Uterus (tissue), 4 donors: ENCODE data around the gene ARMC2. TPM values are rescaled to one million over a fixed set of nuclear protein-coding genes. Genes with fewer than 3 reads are reported as not detected.

Source experiments
- DNase-seq, 2 donors: peaks; one replicate each; pipeline ENCODE4 v3.0.0-alpha.2; 2019 to 2020
- H3K27ac ChIP-seq, 2 donors: fragments of 200-600 bp; sonication (generic); 1 replicate in 1 of 2; 2 replicates in 1 of 2; pipeline ENCODE4 v1.5.1; 2016 to 2018
- H3K27me3 ChIP-seq, 2 donors: fragments of 200-600 bp; sonication (generic); one replicate each; pipeline ENCODE4 v1.5.1; 2018 to 2019; ENCODE audit warnings: control low read depth in 1 of 2
- H3K36me3 ChIP-seq, 2 donors: fragments of 200-600 bp; sonication (generic); one replicate each; pipeline ENCODE4 v1.5.1; 2019; ENCODE audit warnings: control low read depth in 1 of 2
- H3K4me1 ChIP-seq, 2 donors: fragments of 200-600 bp; sonication (generic); one replicate each; pipeline ENCODE4 v1.5.1; 2018 to 2019; ENCODE audit warnings: control low read depth in 1 of 2
- H3K4me3 ChIP-seq, 2 donors: fragments of 200-600 bp; sonication (generic); 1 replicate in 1 of 2; 2 replicates in 1 of 2; pipeline ENCODE4 v1.5.1; 2018 to 2019; ENCODE audit warnings: mild to moderate bottlenecking in 1 of 2
- H3K9me3 ChIP-seq, 2 donors: fragments of 200-600 bp; sonication (generic); one replicate each; pipeline ENCODE4 v1.5.1; 2019; ENCODE audit warnings: control low read depth in 1 of 2
- POLR2A ChIP-seq, 2 donors: fragments of 450-650 bp; IDR thresholded peaks; one replicate each; pipeline ENCODE4 v1.6.1; 2016; ENCODE audit warnings: antibody characterized with exemption in 2 of 2, mild to moderate bottlenecking in 1 of 2, moderate library complexity in 1 of 2
- intact Hi-C: fragments of 100-400 bp; cut with DNase I; formaldehyde crosslinking; loops from one replicate; pipeline ENCODE4 v1.15.1; 2023; ENCODE audit warnings: low total_unique reads
- total RNA-seq, 4 donors: library from RNA; depleted of rRNA in 3 of 4; stranded (reverse); fragments of >200 nt in 3 of 4; gene quantifications; one replicate each; pipeline versions ENCODE4 v1.1.0 to v1.2.4, GENCODE V29; 2014 to 2023
- TF ChIP-seq, protein P1 (sequence below), 4 experiments: fragments of 200-600 bp in 2 of 4; fragments of 450-650 bp in 2 of 4; sonication (generic) in 2 of 4; IDR thresholded peaks; one replicate each; pipeline ENCODE4 v1.5.1; 2016 to 2019; ENCODE audit warnings: antibody characterized with exemption in 4 of 4, mild to moderate bottlenecking in 2 of 4, moderate library complexity in 1 of 4
- donor health status: DM: yes; HTN: yes; CAD: no.

ARMC2 gene
- total RNA-seq, 4 donors from 2014 or later, result 5.1 to 15.1 (median 9.1) TPM; not detected in 1

DNA sequence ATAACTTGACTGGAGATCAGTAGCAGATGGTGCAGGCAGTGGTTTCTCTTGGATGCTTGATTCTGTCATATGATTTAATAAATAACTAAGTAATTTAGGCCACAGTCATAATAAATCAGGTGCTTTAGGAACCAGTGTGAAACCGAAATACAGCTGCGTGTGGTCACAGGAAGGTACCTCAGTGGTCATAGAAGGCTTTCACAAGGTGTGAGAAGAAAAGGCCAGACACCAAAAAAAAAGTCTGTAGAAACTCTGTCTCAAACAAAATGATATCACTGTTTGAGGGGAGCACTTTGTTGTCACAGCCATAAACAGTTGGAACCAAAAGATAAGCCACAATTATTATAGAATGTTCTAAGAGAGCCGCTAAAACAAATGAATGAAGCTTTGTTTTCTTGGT is 56.5 kb downstream of the ARMC2 start:
- intact Hi-C loops, result no loop called here
- Histone ChIP-seq H3K4me1 (no peaks in the 10 kb centered on the region), H3K4me3 (no peak overlapping the region), H3K27ac (no peak overlapping the region), H3K27me3 (no peaks in the 10 kb centered on the region), H3K9me3 (no peaks in the 10 kb centered on the region), H3K36me3 (no peaks in the 10 kb centered on the region)
- no peak for DNase-seq
- TF ChIP-seq POLR2A (IDR thresholded peaks at IDR 0.05), result no peak
- TF ChIP-seq, protein P1, sequence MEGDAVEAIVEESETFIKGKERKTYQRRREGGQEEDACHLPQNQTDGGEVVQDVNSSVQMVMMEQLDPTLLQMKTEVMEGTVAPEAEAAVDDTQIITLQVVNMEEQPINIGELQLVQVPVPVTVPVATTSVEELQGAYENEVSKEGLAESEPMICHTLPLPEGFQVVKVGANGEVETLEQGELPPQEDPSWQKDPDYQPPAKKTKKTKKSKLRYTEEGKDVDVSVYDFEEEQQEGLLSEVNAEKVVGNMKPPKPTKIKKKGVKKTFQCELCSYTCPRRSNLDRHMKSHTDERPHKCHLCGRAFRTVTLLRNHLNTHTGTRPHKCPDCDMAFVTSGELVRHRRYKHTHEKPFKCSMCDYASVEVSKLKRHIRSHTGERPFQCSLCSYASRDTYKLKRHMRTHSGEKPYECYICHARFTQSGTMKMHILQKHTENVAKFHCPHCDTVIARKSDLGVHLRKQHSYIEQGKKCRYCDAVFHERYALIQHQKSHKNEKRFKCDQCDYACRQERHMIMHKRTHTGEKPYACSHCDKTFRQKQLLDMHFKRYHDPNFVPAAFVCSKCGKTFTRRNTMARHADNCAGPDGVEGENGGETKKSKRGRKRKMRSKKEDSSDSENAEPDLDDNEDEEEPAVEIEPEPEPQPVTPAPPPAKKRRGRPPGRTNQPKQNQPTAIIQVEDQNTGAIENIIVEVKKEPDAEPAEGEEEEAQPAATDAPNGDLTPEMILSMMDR (IDR thresholded peaks at IDR 0.05), result no peak

DNA sequence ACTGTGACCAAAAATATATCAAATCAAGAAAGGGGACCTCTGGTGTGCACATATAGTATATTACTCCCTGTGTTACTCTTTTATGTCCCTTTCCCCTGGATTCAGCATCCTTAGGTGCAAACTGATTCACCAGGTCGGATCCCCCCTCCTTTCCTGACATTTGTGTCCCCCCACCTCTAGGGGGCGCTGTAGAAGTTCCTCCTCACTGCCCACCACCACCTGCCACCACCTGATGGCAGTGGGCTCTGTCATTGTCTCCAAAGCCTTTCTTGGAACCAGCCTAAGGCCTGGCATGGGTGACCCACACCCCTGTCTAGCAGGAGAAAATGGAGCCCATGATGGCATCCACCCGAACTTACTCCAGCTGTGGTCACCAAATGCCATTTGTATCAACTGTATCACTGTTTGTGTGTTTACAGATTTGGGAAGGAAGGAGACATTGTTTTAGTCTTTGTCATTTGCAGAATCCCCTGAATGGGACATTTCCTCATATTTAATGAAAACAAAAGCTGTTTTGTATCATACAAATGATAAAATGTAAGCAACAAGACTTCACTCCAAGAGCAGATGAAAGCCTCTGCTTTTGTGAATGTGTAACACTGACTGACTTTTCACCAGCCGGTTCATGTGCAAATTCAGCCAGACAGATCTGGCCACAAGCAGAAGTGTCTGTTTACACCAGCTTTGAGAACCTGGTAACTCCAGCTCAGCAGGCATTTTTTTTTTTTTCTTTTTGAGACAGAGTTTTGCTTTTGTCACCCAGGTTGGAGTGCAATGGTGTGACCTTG is 66.2 kb downstream of the ARMC2 start:
- intact Hi-C loops, result no loop called here
- H3K4me1 ChIP-seq, result no peaks in the 10 kb centered on the region
- no peak for TF ChIP-seq POLR2A (IDR thresholded peaks at IDR 0.05)
- TF ChIP-seq, protein P1 (IDR thresholded peaks at IDR 0.05), result no peak
- no peak overlapping the region for H3K27ac ChIP-seq
- no peaks in the 10 kb centered on the region for H3K36me3 ChIP-seq
- H3K27me3 ChIP-seq, result no peaks in the 10 kb centered on the region
- no peak for DNase-seq
- H3K9me3 ChIP-seq, result no peaks in the 10 kb centered on the region
- H3K4me3 ChIP-seq, result no peak overlapping the region

DNA sequence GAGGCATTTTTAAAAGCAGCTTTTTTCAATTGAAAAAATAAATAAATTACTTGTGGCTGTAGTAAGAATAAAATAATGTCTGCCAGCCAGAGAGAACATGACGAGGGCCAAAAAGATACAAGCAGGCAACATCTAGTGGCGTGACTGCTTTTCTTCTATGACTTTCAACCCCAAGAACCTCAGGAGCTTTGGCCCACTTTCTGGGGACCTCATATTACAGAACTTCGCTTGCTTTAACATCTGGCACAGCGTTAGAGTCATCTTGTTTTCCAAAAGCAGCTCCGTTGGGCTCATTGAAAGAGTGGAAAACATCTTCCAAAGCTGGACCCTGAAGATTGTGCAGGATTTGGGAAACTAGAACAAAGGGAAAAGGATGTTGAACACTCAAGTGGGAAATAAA is 67.0 kb downstream of the ARMC2 start:
- no peak overlapping the region for H3K27ac ChIP-seq

DNA sequence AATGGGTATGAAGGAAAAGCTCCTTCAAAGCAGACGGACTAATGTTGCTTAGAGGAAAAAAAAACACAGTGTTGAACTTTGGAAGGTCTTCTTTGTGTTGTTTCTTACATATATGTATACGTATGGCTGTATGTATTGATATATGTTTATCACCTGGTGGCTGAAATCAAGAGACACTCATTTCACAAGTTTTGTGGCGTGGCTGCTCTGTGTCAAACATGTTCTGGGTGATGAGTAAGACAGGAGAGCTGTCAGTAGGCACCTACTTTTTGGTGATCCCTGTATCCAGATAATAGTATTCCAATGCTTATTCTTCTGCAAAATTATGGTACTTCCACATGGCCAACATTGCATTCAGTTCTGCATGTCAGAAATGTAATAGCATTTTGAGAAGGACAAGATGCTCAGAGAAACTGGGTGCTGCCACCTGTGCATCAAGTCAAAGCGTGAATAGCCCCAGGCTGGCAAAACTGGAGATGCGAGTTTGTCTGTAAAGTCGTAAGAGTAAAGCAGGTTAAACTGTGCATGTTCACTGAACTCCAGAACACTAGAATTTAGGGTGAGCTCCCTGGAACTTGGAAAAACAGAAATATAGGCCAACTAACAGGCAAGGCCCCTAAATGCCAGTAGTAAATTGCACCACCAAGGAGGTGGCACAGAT is 67.9 kb downstream of the ARMC2 start:
- H3K4me1 ChIP-seq, result peaks cover 0 to 10% of the 10 kb centered on the region in 2 donors
- intact Hi-C loops, result no loop called here
- no peak overlapping the region for H3K4me3 ChIP-seq
- H3K9me3 ChIP-seq, result no peaks in the 10 kb centered on the region
- H3K36me3 ChIP-seq, result no peaks in the 10 kb centered on the region
- TF ChIP-seq, protein P1 (IDR thresholded peaks at IDR 0.05), result no peak
- no peak for TF ChIP-seq POLR2A (IDR thresholded peaks at IDR 0.05)
- no peaks in the 10 kb centered on the region for H3K27me3 ChIP-seq
- DNase-seq, result no peak
- no peak overlapping the region for H3K27ac ChIP-seq

More for the DNA sequence above, 67.0 kb downstream of the ARMC2 start:
- DNase-seq, result no peak
- intact Hi-C loops, result no loop called here
- H3K27me3 ChIP-seq, result no peaks in the 10 kb centered on the region
- TF ChIP-seq, protein P1 (IDR thresholded peaks at IDR 0.05), result no peak
- no peak for TF ChIP-seq POLR2A (IDR thresholded peaks at IDR 0.05)
- H3K9me3 ChIP-seq, result no peaks in the 10 kb centered on the region
- H3K4me1 ChIP-seq, result peaks cover 0 to under 1% of the 10 kb centered on the region in 2 donors
- no peak overlapping the region for H3K4me3 ChIP-seq
- no peaks in the 10 kb centered on the region for H3K36me3 ChIP-seq

DNA sequence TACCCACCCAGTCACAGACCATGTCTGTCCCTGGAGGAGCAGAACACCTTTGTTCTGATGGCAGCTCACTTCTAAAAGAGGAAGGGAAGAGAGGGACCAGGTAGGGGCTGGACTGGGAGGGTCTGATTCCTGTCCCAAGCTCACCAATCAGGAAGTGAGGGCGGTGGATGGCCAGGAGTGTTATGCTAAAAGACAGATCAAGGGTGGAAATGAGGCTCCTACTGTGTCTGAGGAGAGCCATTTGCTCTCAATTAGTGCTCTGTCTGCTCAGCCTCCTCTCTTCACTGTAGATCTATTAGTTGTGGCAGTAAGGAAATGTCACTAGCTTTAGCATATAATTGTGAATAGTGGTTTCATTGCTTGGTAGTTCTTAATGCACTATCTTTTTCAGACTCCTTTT is 72.5 kb downstream of the ARMC2 start:
- Histone ChIP-seq H3K27ac (peak overlapping the region in 1 of 2 donors; percentile 66), H3K27me3 (no peaks in the 10 kb centered on the region), H3K4me1 (peaks cover 0 to 12% of the 10 kb centered on the region in 2 donors), H3K36me3 (no peaks in the 10 kb centered on the region), H3K4me3 (no peak overlapping the region), H3K9me3 (no peaks in the 10 kb centered on the region)
- no peak for DNase-seq
- TF ChIP-seq, protein P1 (IDR thresholded peaks at IDR 0.05), result no peak
- no peak for TF ChIP-seq POLR2A (IDR thresholded peaks at IDR 0.05)
- intact Hi-C loops, result no loop called here
